Measurements from ENCODE around the gene HS3ST6. TPM values are rescaled to one million over a fixed set of nuclear protein-coding genes. Genes with fewer than 3 reads are reported as not detected.

The HS3ST6 gene
- total and polyA plus RNA-seq, 2 donors (not counting 3 experiments of a cell fraction or from before 2014, with no cell fraction given), result not detected

- H3K9ac ChIP-seq (replicated peaks; ENCODE audit: extremely low read depth, insufficient read depth, low read length), result no peak overlapping the region
- H3K4me1 ChIP-seq (ENCODE audit: control insufficient read depth, extremely low read depth, insufficient read depth, low read length), result peaks cover 12% of the 10 kb centered on the region
- H2AFZ ChIP-seq (ENCODE audit: low read depth, low read length), result no peak overlapping the region
- no peaks in the 10 kb centered on the region for H3K79me2 ChIP-seq (ENCODE audit: control insufficient read depth, insufficient read depth, low read length)
- no peaks in the 10 kb centered on the region for H3K9me1 ChIP-seq (replicated peaks; ENCODE audit: control insufficient read depth, extremely low read depth, insufficient read depth, low read length)
- H3K9me3 ChIP-seq (replicated peaks; ENCODE audit: control insufficient read depth, insufficient read depth, low read length), result no peaks in the 10 kb centered on the region
- no peaks in the 10 kb centered on the region for H4K20me1 ChIP-seq (replicated peaks; ENCODE audit: control insufficient read depth, extremely low read depth, insufficient read depth, low read length)
- BruUV-seq (replicated peaks), result no TSS peak
- H3K4me2 ChIP-seq (ENCODE audit: insufficient read depth, low read length), result no peak overlapping the region
- intact Hi-C loops (cut with micrococcal nuclease), result no loop called here
- FAIRE-seq (no peak), DNase-seq (ENCODE audit: low read depth, low spot score) (no peak)
- H3K36me3 ChIP-seq (ENCODE audit: control insufficient read depth in 2 of 2, extremely low read depth in 1 of 2, insufficient read depth in 2 of 2, low read length in 2 of 2), result peaks cover 0 to 15% of the 10 kb centered on the region in 2 experiments
- CTCF ChIA-PET, result no interaction called here
- TF ChIP-seq POLR2AphosphoS5 (IDR thresholded peaks at IDR 0.05; ENCODE audit: insufficient read depth, low read depth, low read length), result no peak
- TF ChIP-seq, protein P1, sequence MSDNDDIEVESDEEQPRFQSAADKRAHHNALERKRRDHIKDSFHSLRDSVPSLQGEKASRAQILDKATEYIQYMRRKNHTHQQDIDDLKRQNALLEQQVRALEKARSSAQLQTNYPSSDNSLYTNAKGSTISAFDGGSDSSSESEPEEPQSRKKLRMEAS (IDR thresholded peaks at IDR 0.05; ENCODE audit: insufficient read depth, insufficient read length), result no peak
- no peak for TF ChIP-seq EZH2 (IDR thresholded peaks at IDR 0.05; ENCODE audit: borderline replicate concordance, low read depth, low read length, severe bottlenecking)
- no peak for TF ChIP-seq CTCF (IDR thresholded peaks at IDR 0.05; ENCODE audit: extremely low read depth in 1 of 2, insufficient read depth in 1 of 2, low read depth in 1 of 2, low read length in 2 of 2)
- no peak for TF ChIP-seq JUN (IDR thresholded peaks at IDR 0.05; ENCODE audit: borderline replicate concordance, insufficient read depth, insufficient read length, low read depth)
- no peak for TF ChIP-seq GATA2 (IDR thresholded peaks at IDR 0.05; ENCODE audit: insufficient read depth, insufficient read length, low read depth, low read length)
- TF ChIP-seq POLR2A (IDR thresholded peaks at IDR 0.05; ENCODE audit: low read depth, low read length), result no peak
- TF ChIP-seq MYC (IDR thresholded peaks at IDR 0.05; ENCODE audit: low read depth, low read length), result no peak
- TF ChIP-seq FOS (IDR thresholded peaks at IDR 0.05; ENCODE audit: borderline replicate concordance, insufficient read depth, low read length), result no peak
- H3K27ac ChIP-seq (ENCODE audit: insufficient read depth, low read depth, low read length), result no peak overlapping the region
- no peaks in the 10 kb centered on the region for H3K27me3 ChIP-seq (ENCODE audit: control insufficient read depth in 2 of 2, insufficient read depth in 2 of 2, low read length in 2 of 2)
- POLR2A ChIA-PET, result no interaction called here
- H3K4me3 ChIP-seq (replicated peaks in 1 of 3; ENCODE audit: insufficient read depth in 1 of 3, low read depth in 1 of 3, low read length in 3 of 3), result no peak overlapping the region
- dilution Hi-C loops (cut with MboI; ENCODE audit: extremely low pct_ligation_motif_present, low sequenced_read_pairs), result no loop called here
Measured at GRCh38 chr16:1938910-1939309, 20.7 kb upstream of the HS3ST6 start.
